K562 (cell line): Measurements from ENCODE around the gene UNC45A. TPM values are rescaled to one million over a fixed set of nuclear protein-coding genes. Genes with fewer than 3 reads are reported as not detected.

ENCODE experiments used
- ATAC-seq: fragments of 200-7000 bp; cut with Tn5 transposase; 3 replicates; pipeline ENCODE4 v1.9.1; 2020; ENCODE audit warnings: moderate library complexity
- BruUV-seq: library from RNA; stranded (reverse); fragments of 400-500 nt; replicated peaks from 2 replicates; lab custom pipeline; 2021; lab: Mats Ljungman, UMichigan
- CTCF ChIA-PET: fragments of 300-600 bp; formaldehyde crosslinking; extraction: SDS; loops from one replicate; lab custom pipeline; 2021; ENCODE audit warnings: low intra/inter-chr PET ratio; lab: Yijun Ruan, JAX
- POLR2A ChIA-PET: fragments of 300-600, 350-650 bp; sonication (Branson Sonifier 250); formaldehyde crosslinking; extraction: SDS; loops from one replicate; lab custom pipeline; 2021; ENCODE audit warnings: antibody characterized with exemption, inconsistent platforms; lab: Yijun Ruan, JAX
- DNase-seq, 4 experiments: peaks; one replicate each; pipeline versions ENCODE4 v3.0.0 to v3.0.0-alpha.2; 2011 to 2018; ENCODE audit warnings: low spot score in 3 of 4, mixed read lengths in 3 of 4; ENCODE audit errors: extremely low read depth in 1 of 4
- FAIRE-seq: peaks from 2 replicates; lab custom pipeline; 2011; peaks lifted over from hg19 to GRCh38; lab: Jason Lieb, UNC
- H2AFZ ChIP-seq: 2 replicates; pipeline ENCODE4 v1.6.0; 2011; ENCODE audit warnings: low read depth, low read length, control low read depth, inconsistent platforms
- H3K27ac ChIP-seq: fragments of 200-600 bp; 3 replicates; pipeline ENCODE4 v1.8.0; 2011; ENCODE audit warnings: low read depth, mild to moderate bottlenecking, control low read depth, inconsistent platforms, low read length, moderate library complexity, mixed read lengths; ENCODE audit errors: extremely low read depth
- H3K27me3 ChIP-seq, 2 experiments: fragments of 300-600 bp in 1 of 2; 2 replicates in 1 of 2; 3 replicates in 1 of 2; pipeline versions ENCODE4 v1.6.0 to v1.8.0; 2011; ENCODE audit warnings: inconsistent platforms in 2 of 2, low read length in 2 of 2, mild to moderate bottlenecking in 1 of 2, mixed read lengths in 1 of 2, moderate library complexity in 1 of 2; ENCODE audit not compliant: control insufficient read depth in 2 of 2, insufficient read depth in 2 of 2
- H3K36me3 ChIP-seq: fragments of 300-600 bp; 3 replicates; pipeline ENCODE4 v1.8.0; 2011; ENCODE audit warnings: mild to moderate bottlenecking, low read length, inconsistent platforms; ENCODE audit not compliant: control insufficient read depth, insufficient read depth
- H3K4me1 ChIP-seq, 2 experiments: fragments of 200-600 bp in 1 of 2; replicated peaks in 1 of 2; 2 replicates in 1 of 2; 3 replicates in 1 of 2; pipeline versions ENCODE4 v1.5.1 to v1.8.0; 2011; ENCODE audit warnings: inconsistent platforms in 2 of 2, low read length in 2 of 2, mild to moderate bottlenecking in 1 of 2, mixed read lengths in 1 of 2, moderate library complexity in 1 of 2; ENCODE audit not compliant: control insufficient read depth in 2 of 2, insufficient read depth in 2 of 2
- H3K4me2 ChIP-seq: 2 replicates; pipeline ENCODE4 v1.6.1; 2011; ENCODE audit warnings: low read length, control low read depth, inconsistent platforms, mixed read lengths; ENCODE audit not compliant: insufficient read depth
- H3K4me3 ChIP-seq: fragments of 200-600 bp; sonication (generic), shearing (Covaris generic); 2 replicates; pipeline ENCODE4 v1.5.1; 2016; ENCODE audit warnings: control low read depth, inconsistent platforms
- H3K79me2 ChIP-seq: fragments of 200-600 bp; 3 replicates; pipeline ENCODE4 v1.8.0; 2011; ENCODE audit warnings: low read length, inconsistent platforms; ENCODE audit not compliant: control insufficient read depth, insufficient read depth
- H3K9ac ChIP-seq, 2 experiments: 2 replicates each; pipeline versions ENCODE4 v1.6.0 to v1.6.1; 2011; ENCODE audit warnings: low read depth in 2 of 2, low read length in 2 of 2, control low read depth in 1 of 2, inconsistent platforms in 1 of 2, mild to moderate bottlenecking in 1 of 2, mixed read lengths in 1 of 2; ENCODE audit not compliant: insufficient read depth in 1 of 2
- H3K9me1 ChIP-seq: one replicate; pipeline ENCODE4 v1.6.0; 2011; ENCODE audit warnings: inconsistent platforms, mild to moderate bottlenecking, low read length, moderate library complexity; ENCODE audit not compliant: control insufficient read depth, insufficient read depth
- H3K9me3 ChIP-seq: replicated peaks from 2 replicates; pipeline ENCODE4 v1.5.1; 2011; ENCODE audit warnings: low read depth, low read length, inconsistent platforms; ENCODE audit not compliant: control insufficient read depth, insufficient read depth
- H4K20me1 ChIP-seq: replicated peaks from 2 replicates; pipeline ENCODE4 v1.6.1; 2011; ENCODE audit warnings: low read length, inconsistent platforms, mixed read lengths; ENCODE audit not compliant: control insufficient read depth, insufficient read depth
- C11orf30 ChIP-seq: fragments of 450-650 bp; IDR thresholded peaks from 2 replicates; pipeline ENCODE4 v1.6.1; 2016; ENCODE audit warnings: low read depth, mild to moderate bottlenecking
- CEBPG ChIP-seq, 3 experiments: fragments of 200-800 bp in 1 of 3; sonication (Bioruptor generic) in 1 of 3; sonication (generic) in 1 of 3; formaldehyde crosslinking in 1 of 3; IDR thresholded peaks in 2 of 3; conservative IDR thresholded peaks in 1 of 3; 2 replicates each; pipeline versions ENCODE4 v1.6.1 to v1.8.0; 2016 to 2022; ENCODE audit warnings: missing compliant biosample characterization in 2 of 3, missing genetic modification characterization in 2 of 3, mild to moderate bottlenecking in 1 of 3, missing genetic modification reagents in 1 of 3
- DPF2 ChIP-seq: fragments of 450-650 bp; IDR thresholded peaks from 2 replicates; pipeline ENCODE4 v1.6.1; 2016
- MAFG ChIP-seq: fragments of 450-650 bp; conservative IDR thresholded peaks from 2 replicates; pipeline ENCODE4 v1.6.1; 2016; ENCODE audit warnings: missing genetic modification characterization, missing compliant biosample characterization
- MECOM ChIP-seq: fragments of 250-450 bp; sonication (Bioruptor Pico); IDR thresholded peaks from 2 replicates; pipeline ENCODE4 v1.8.0; 2022; ENCODE audit warnings: inconsistent platforms
- MYC ChIP-seq, 2 experiments: fragments of 250-450 bp in 1 of 2; sonication (Bioruptor Pico) in 1 of 2; IDR thresholded peaks; 2 replicates each; pipeline versions ENCODE4 v1.5.1 to v1.6.1; 2012 to 2021; ENCODE audit warnings: low read depth in 2 of 2, borderline replicate concordance in 1 of 2, improper control_type of control experiment in 1 of 2, low read length in 1 of 2, mild to moderate bottlenecking in 1 of 2, moderate library complexity in 1 of 2
- PHTF2 ChIP-seq: fragments of 250-450 bp; sonication (Bioruptor Pico); IDR thresholded peaks from 2 replicates; pipeline ENCODE4 v1.5.0; 2021; ENCODE audit warnings: mild to moderate bottlenecking
- RFX7 ChIP-seq: fragments of 250-450 bp; sonication (Bioruptor Pico); IDR thresholded peaks from 2 replicates; pipeline ENCODE4 v1.5.1; 2021; ENCODE audit warnings: mild to moderate bottlenecking
- SMARCE1 ChIP-seq: fragments of 450-650 bp; IDR thresholded peaks from 2 replicates; pipeline ENCODE4 v1.7.1; 2016; ENCODE audit warnings: mild to moderate bottlenecking
- SP1 ChIP-seq: sonication (generic); formaldehyde crosslinking; IDR thresholded peaks from 2 replicates; pipeline ENCODE4 v1.8.1; 2022; ENCODE audit warnings: mild to moderate bottlenecking, missing genetic modification reagents
- SPI1 ChIP-seq: IDR thresholded peaks from 2 replicates; pipeline ENCODE4 v1.6.1; 2011; ENCODE audit warnings: low read depth, low read length, control low read depth, borderline replicate concordance
- XRCC4 ChIP-seq: IDR thresholded peaks from one replicate; pipeline ENCODE4 v1.6.1; 2011; ENCODE audit not compliant: insufficient read depth, insufficient read length; ENCODE audit errors: extremely low read depth
- ZFX ChIP-seq: sonication (generic); formaldehyde crosslinking; IDR thresholded peaks from 2 replicates; pipeline ENCODE4 v1.8.0; 2022; ENCODE audit warnings: mild to moderate bottlenecking, missing genetic modification reagents, moderate library complexity
- ZNF311 ChIP-seq: fragments of 250-450 bp; sonication (Bioruptor Pico); IDR thresholded peaks from 2 replicates; pipeline ENCODE4 v1.4.0; 2020; ENCODE audit warnings: mild to moderate bottlenecking, moderate library complexity
- ZNF316 ChIP-seq: fragments of 450-650 bp; IDR thresholded peaks from 2 replicates; pipeline ENCODE4 v1.6.1; 2016
- ZNF395 ChIP-seq: fragments of 200-800 bp; sonication (Bioruptor generic); IDR thresholded peaks from 2 replicates; pipeline ENCODE4 v1.6.1; 2017; ENCODE audit warnings: missing genetic modification characterization, missing compliant biosample characterization
- ZNF785 ChIP-seq: fragments of 250-450 bp; sonication (Bioruptor Pico); IDR thresholded peaks from 2 replicates; pipeline ENCODE4 v1.4.0; 2020; ENCODE audit warnings: mild to moderate bottlenecking
- WGBS: fragments of 100-300 bp; shearing (Covaris generic); methylation state at CpG from one replicate; pipeline ENCODE4 v1.1.6; 2016; ENCODE audit warnings: low coverage, mixed read lengths; ENCODE audit not compliant: insufficient coverage; ENCODE audit errors: missing lambda C conversion rate; 5-methylcytosine and 5-hydroxymethylcytosine counted together
- in situ Hi-C: fragments of 300-500 bp; cut with MboI; formaldehyde crosslinking; loops from 4 replicates; pipeline ENCODE4 v1.15.0; 2018; ENCODE audit warnings: inconsistent platforms, mixed read lengths
- intact Hi-C: fragments of 100-400 bp; cut with micrococcal nuclease; formaldehyde crosslinking; loops from 2 replicates; pipeline ENCODE4 v1.14.2; 2022
- polyA plus RNA-seq, 8 experiments: library from polyadenylated mRNA; depleted of rRNA in 4 of 8; stranded (reverse) in 5 of 8; unstranded in 3 of 8; fragments of >200 nt; fragmentation: Nextera tagmentation in 2 of 8; fragmentation: Illumina TruSeq in 1 of 8; extraction: Ambion mirVana in 2 of 8; extraction: Trizol in 1 of 8; gene quantifications; 2 replicates each; pipeline versions ENCODE4 v1.2.1 to v1.2.3, GENCODE V29; 2011 to 2014; ENCODE audit warnings: inconsistent platforms in 1 of 8, missing spikeins in 1 of 8
- total RNA-seq, 7 experiments: library from RNA; depleted of rRNA in 6 of 7; stranded (reverse); fragments of >200 nt in 6 of 7; fragmentation: Illumina TruSeq in 2 of 7; extraction: Trizol in 2 of 7; gene quantifications; 2 replicates each; pipeline versions ENCODE4 v1.2.1 to v1.2.3, GENCODE V29; 2011 to 2021; ENCODE audit warnings: low replicate concordance in 1 of 7

Gene UNC45A
- total and polyA plus RNA-seq, 9 of the 15 experiments (the other 6 are each of a cell fraction or from before 2014, with no cell fraction given): 22.4 to 79.3 (median 43.7) TPM

GRCh38 chr15:90989040-90989768 lies 54.1 kb downstream of the UNC45A start:
- peak; percentile 8; the same call in 2 of the 3 replicates for ATAC-seq
- Histone ChIP-seq H3K9me1 (no peaks in the 10 kb centered on the region), H3K9me3 (no peaks in the 10 kb centered on the region), H3K4me1 (peaks cover 28 to 34% of the 10 kb centered on the region in 2 experiments; a peak in 4 of 5 replicates), H3K27ac (no peak overlapping the region; the same call in 2 of the 3 replicates), H3K9ac (peak overlapping the region; percentile 2 to 85; a peak in 1 of 4 replicates), H3K27me3 (no peaks in the 10 kb centered on the region), H3K4me2 (peak overlapping the region; percentile 48; the same call in 1 of the 2 replicates), H3K36me3 (peaks cover 26% of the 10 kb centered on the region; the same call in 2 of the 3 replicates), H4K20me1 (peaks cover 9% of the 10 kb centered on the region; the same call in 1 of the 2 replicates), H3K4me3 (no peak overlapping the region), H3K79me2 (peaks cover 100% of the 10 kb centered on the region), H2AFZ (no peak overlapping the region)
- WGBS: 16% methylated on average over 7 of the region's 7 CpGs
- in situ Hi-C loops (no loop called here), intact Hi-C loops (no loop called here)
- POLR2A ChIA-PET: interaction anchor here (0.6 to 5.6 kb wide), 9 partner anchors 10 to 1160 kb away, joined by 3 to 51 read pairs (median 3); partner anchors contain the start of gene VPS33B
- BruUV-seq: no TSS peak
- no peak for FAIRE-seq
- CTCF ChIA-PET: no interaction called here
- DNase-seq: no peak
- no peak for TF ChIP-seq ZNF311 (CRISPR knock-in tag)
- TF ChIP-seq ZNF785 (CRISPR knock-in tag): no peak
- peak; percentile 84 for TF ChIP-seq ZNF316
- no peak for TF ChIP-seq SP1 (CRISPR knock-in tag)
- TF ChIP-seq SPI1: no peak
- no peak for TF ChIP-seq SMARCE1
- TF ChIP-seq C11orf30: peak; percentile 74
- TF ChIP-seq DPF2: no peak
- 0 out of 2 replicates have a peak, but pooled peaks have one; percentile 14 for TF ChIP-seq ZFX
- no peak for TF ChIP-seq XRCC4
- TF ChIP-seq ZNF395 (CRISPR knock-in tag): no peak
- no peak for TF ChIP-seq MECOM (CRISPR knock-in tag)
- TF ChIP-seq MAFG (tag): peak; percentile 44; the same call in 1 of the 2 replicates
- no peak for TF ChIP-seq RFX7 (CRISPR knock-in tag)
- TF ChIP-seq PHTF2: no peak
- no peak for TF ChIP-seq MYC (IDR thresholded peaks at IDR 0.05; ENCODE audit: low read depth, low read length)
- no peak for TF ChIP-seq MYC (CRISPR knock-in tag; IDR thresholded peaks at IDR 0.05; ENCODE audit: borderline replicate concordance, low read depth)
- no peak for TF ChIP-seq CEBPG (CRISPR knock-in tag; IDR thresholded peaks at IDR 0.05)
- TF ChIP-seq CEBPG (tag; conservative IDR thresholded peaks at IDR 0.05 in 1 of 2, IDR thresholded peaks at IDR 0.05 in 1 of 2): no peak
